ENCODE results near the gene VSIG8. TPM values are rescaled to one million over a fixed set of nuclear protein-coding genes. Genes with fewer than 3 reads are reported as not detected.

Gene VSIG8
- total and polyA plus RNA-seq, 2 of the 4 experiments (the other 2 are of a cell fraction) = not detected

Small RNAs within 50 kb of the gene (microRNA-seq; reads per million reads assigned to microRNA genes)
- 0 reads per million in 2 experiments for gene MIR4259 (ENCODE audit: insufficient read depth in 1 of 2, insufficient read length in 1 of 2, unreplicated experiment in 1 of 2)
- not detected for gene RF00570 (ENCODE audit: insufficient read depth, insufficient read length)

Small RNAs within 50 kb of the gene (small RNA-seq; reads per million reads assigned to genes)
- gene MIR4259 = 0 reads per million in 5 experiments
- 0 reads per million in 5 experiments for gene RF00570

Other genes with a start within 250 kb of the VSIG8 start
- not detected in 2 replicates for gene CRP, start 148.1 kb downstream of the VSIG8 start, total RNA-seq (2012; rRNA removed)
- gene CRP, start 148.1 kb downstream of the VSIG8 start, polyA plus RNA-seq (2012; rRNA removed) = not detected in 2 replicates
- gene DUSP23, start 81.7 kb downstream of the VSIG8 start, total RNA-seq (2012; rRNA removed) = 4.1 and 4.2 TPM in 2 replicates
- gene DUSP23, start 81.7 kb downstream of the VSIG8 start, polyA plus RNA-seq (2012; rRNA removed) = 12.9 and 16.2 TPM in 2 replicates
- not detected in 2 replicates for gene FCRL6, start 60.3 kb downstream of the VSIG8 start, total RNA-seq (2012; rRNA removed)
- not detected in 2 replicates for gene FCRL6, start 60.3 kb downstream of the VSIG8 start, polyA plus RNA-seq (2012; rRNA removed)
- gene SLAMF8, start 35.8 kb downstream of the VSIG8 start, total RNA-seq (2012; rRNA removed) = not detected in 2 replicates
- gene SLAMF8, start 35.8 kb downstream of the VSIG8 start, polyA plus RNA-seq (2012; rRNA removed) = 0.04 and 0.07 TPM in 2 replicates
- gene CFAP45, start 37.5 kb upstream of the VSIG8 start, total RNA-seq (2012; rRNA removed) = 0.56 and 0.72 TPM in 2 replicates
- gene CFAP45, start 37.5 kb upstream of the VSIG8 start, polyA plus RNA-seq (2012; rRNA removed) = 0.51 and 0.55 TPM in 2 replicates
- 365 and 440 TPM in 2 replicates for gene TAGLN2, start 62.9 kb upstream of the VSIG8 start, total RNA-seq (2012; rRNA removed)
- gene TAGLN2, start 62.9 kb upstream of the VSIG8 start, polyA plus RNA-seq (2012; rRNA removed) = 634 and 646 TPM in 2 replicates
- gene IGSF9, start 83.0 kb upstream of the VSIG8 start, total RNA-seq (2012; rRNA removed) = not detected in 2 replicates
- gene IGSF9, start 83.0 kb upstream of the VSIG8 start, polyA plus RNA-seq (2012; rRNA removed) = 0.05 and 0.07 TPM in 2 replicates
- gene SLAMF9, start 91.6 kb upstream of the VSIG8 start, total RNA-seq (2012; rRNA removed) = 0.18 and 0.28 TPM in 2 replicates
- gene SLAMF9, start 91.6 kb upstream of the VSIG8 start, polyA plus RNA-seq (2012; rRNA removed) = 0.27 and 0.67 TPM in 2 replicates
- gene PIGM, start 169.3 kb upstream of the VSIG8 start, total RNA-seq (2012; rRNA removed) = 2.9 and 4.4 TPM in 2 replicates
- gene PIGM, start 169.3 kb upstream of the VSIG8 start, polyA plus RNA-seq (2012; rRNA removed) = 2.8 and 2.9 TPM in 2 replicates
- not detected in 2 replicates for gene KCNJ10, start 207.5 kb upstream of the VSIG8 start, total RNA-seq (2012; rRNA removed)
- gene KCNJ10, start 207.5 kb upstream of the VSIG8 start, polyA plus RNA-seq (2012; rRNA removed) = not detected in 2 replicates
- not detected in 2 replicates for gene KCNJ9, start 218.9 kb upstream of the VSIG8 start, total RNA-seq (2012; rRNA removed)
- not detected in 2 replicates for gene KCNJ9, start 218.9 kb upstream of the VSIG8 start, polyA plus RNA-seq (2012; rRNA removed)
- 7.5 and 8.8 TPM in 2 replicates for gene IGSF8, start 236.0 kb upstream of the VSIG8 start, total RNA-seq (2012; rRNA removed)
- gene IGSF8, start 236.0 kb upstream of the VSIG8 start, polyA plus RNA-seq (2012; rRNA removed) = 25.2 and 26.3 TPM in 2 replicates

Measured in IMR-90 (cell line).